PC-3 (cell line): ENCODE measurements around the gene RRAGD. TPM values are rescaled to one million over a fixed set of nuclear protein-coding genes. Genes with fewer than 3 reads are reported as not detected.

Experiments used
- ATAC-seq: fragments of 200-7000 bp; cut with Tn5 transposase; 2 replicates; pipeline ENCODE4 v1.9.1; 2020; ENCODE audit warnings: mild to moderate bottlenecking, moderate library complexity
- BruUV-seq: library from RNA; stranded (reverse); fragments of 400-500 nt; replicated peaks from 2 replicates; lab custom pipeline; 2021; lab: Mats Ljungman, UMichigan
- CTCF ChIA-PET: fragments of 300-600 bp; sonication (Branson Sonifier 250); formaldehyde crosslinking; loops from one replicate; lab custom pipeline; 2022; ENCODE audit warnings: antibody characterized with exemption; lab: Charles Lee
- POLR2A ChIA-PET: fragments of 300-600 bp; sonication (Branson Sonifier 250); formaldehyde crosslinking; loops from one replicate; lab custom pipeline; 2022; ENCODE audit warnings: antibody characterized with exemption; ENCODE audit not compliant: unreplicated experiment; lab: Charles Lee
- DNase-seq: peaks from one replicate; pipeline ENCODE4 v3.0.0-alpha.2; 2015
- H2AFZ ChIP-seq: fragments of 300-600 bp; sonication (generic); 2 replicates; pipeline ENCODE4 v1.6.0; 2016; ENCODE audit warnings: antibody characterized with exemption, low read length
- H3F3A ChIP-seq: fragments of 300-600 bp; sonication (generic); one replicate; pipeline ENCODE4 v1.6.0; 2017; ENCODE audit warnings: antibody characterized with exemption, low read length, control low read depth, mild to moderate bottlenecking; ENCODE audit not compliant: unreplicated experiment
- H3K27ac ChIP-seq: fragments of 300-600 bp; sonication (generic); 2 replicates; pipeline ENCODE4 v1.5.1; 2016; ENCODE audit warnings: mild to moderate bottlenecking, low read length
- H3K27me3 ChIP-seq: fragments of 300-600 bp; sonication (generic); 2 replicates; pipeline ENCODE4 v1.6.1; 2016; ENCODE audit warnings: low read length, mixed read lengths
- H3K36me3 ChIP-seq: fragments of 300-600 bp; sonication (generic); 2 replicates; pipeline ENCODE4 v1.6.1; 2016; ENCODE audit warnings: low read depth, mixed run types, low read length, mixed read lengths
- H3K4me1 ChIP-seq: fragments of 300-600 bp; sonication (generic); 2 replicates; pipeline ENCODE4 v1.5.1; 2016; ENCODE audit warnings: low read length; ENCODE audit not compliant: insufficient read depth
- H3K4me2 ChIP-seq: fragments of 300-600 bp; sonication (generic); 2 replicates; pipeline ENCODE4 v1.6.0; 2016; ENCODE audit warnings: low read length
- H3K4me3 ChIP-seq: fragments of 300-600 bp; sonication (generic); 2 replicates; pipeline ENCODE4 v1.5.1; 2016; ENCODE audit warnings: mild to moderate bottlenecking, low read length, mixed read lengths
- H3K79me2 ChIP-seq: fragments of 300-600 bp; sonication (generic); 2 replicates; pipeline ENCODE4 v1.6.1; 2017; ENCODE audit warnings: low read length, mixed read lengths
- H3K9ac ChIP-seq: fragments of 300-600 bp; sonication (generic); 2 replicates; pipeline ENCODE4 v1.6.0; 2016; ENCODE audit warnings: mild to moderate bottlenecking, low read length
- H3K9me2 ChIP-seq: fragments of 300-600 bp; sonication (generic); replicated peaks from 2 replicates; pipeline ENCODE4 v1.6.1; 2016; ENCODE audit warnings: mixed run types, low read length, mixed read lengths
- H3K9me3 ChIP-seq: fragments of 300-600 bp; sonication (generic); 2 replicates; pipeline ENCODE4 v1.6.1; 2016; ENCODE audit warnings: low read length, mixed read lengths
- H4K20me1 ChIP-seq: fragments of 300-600 bp; sonication (generic); 2 replicates; pipeline ENCODE4 v1.6.1; 2016; ENCODE audit warnings: low read length, mixed read lengths
- CTCF ChIP-seq: fragments of 300-600 bp; sonication (generic); conservative IDR thresholded peaks from 2 replicates; pipeline ENCODE4 v1.5.1; 2017; ENCODE audit warnings: antibody characterized with exemption, low read depth, mild to moderate bottlenecking, low read length
- EZH2 ChIP-seq: fragments of 300-600 bp; sonication (generic); IDR thresholded peaks from one replicate; pipeline ENCODE4 v1.6.1; 2017; ENCODE audit warnings: antibody characterized with exemption, mild to moderate bottlenecking, low read length; ENCODE audit not compliant: unreplicated experiment
- EZH2phosphoT487 ChIP-seq: fragments of 300-600 bp; sonication (generic); IDR thresholded peaks from 2 replicates; pipeline ENCODE4 v1.6.1; 2018; ENCODE audit warnings: mild to moderate bottlenecking, antibody characterized with exemption, low read length, borderline replicate concordance
- intact Hi-C: fragments of 100-400 bp; cut with micrococcal nuclease; formaldehyde crosslinking; loops from 2 replicates; pipeline ENCODE4 v1.9.0; 2023
- total RNA-seq: library from RNA; depleted of rRNA; stranded (reverse); fragments of >200 nt; gene quantifications from 2 replicates; pipeline ENCODE4 v1.2.3, GENCODE V29; 2014

Gene RRAGD
- total RNA-seq, 1 experiment from 2014 or later = 0.62 TPM

GRCh38 chr6:89351671-89352277 lies 60.3 kb downstream of the RRAGD start:
- Histone ChIP-seq H3K79me2 (peaks cover 57% of the 10 kb centered on the region), H2AFZ (peak overlapping the region; percentile 86; the same call in 1 of the 2 replicates), H3K36me3 (no peaks in the 10 kb centered on the region), H3K9ac (peak overlapping the region; percentile 98), H3K4me3 (peak overlapping the region; percentile 87), H3K9me3 (no peaks in the 10 kb centered on the region), H4K20me1 (peaks cover 32% of the 10 kb centered on the region), H3K27me3 (no peaks in the 10 kb centered on the region), H3F3A (no peaks in the 10 kb centered on the region), H3K9me2 (no peaks in the 10 kb centered on the region), H3K4me1 (peaks cover 10% of the 10 kb centered on the region; the same call in 1 of the 2 replicates), H3K4me2 (peak overlapping the region; percentile 92), H3K27ac (peak overlapping the region; percentile 64)
- POLR2A ChIA-PET = interaction anchor here (0.6 to 0.7 kb wide), 2 partner anchors 22 to 130 kb away, joined by 3 read pairs; no protein-coding TSS in a partner anchor
- no peak for TF ChIP-seq EZH2phosphoT487
- TF ChIP-seq EZH2 = no peak
- TF ChIP-seq CTCF = no peak
- BruUV-seq = TSS peak; percentile 65
- intact Hi-C loops = loop anchor here (1.0 to 5.0 kb wide), 2 partner anchors 53 to 109 kb away; no protein-coding TSS in a partner anchor
- DNase-seq (peak; percentile 22), ATAC-seq (no peak)
- CTCF ChIA-PET = no interaction called here

- peak overlapping the region; percentile 87 for H3K4me3 ChIP-seq
- intact Hi-C loops = loop anchor here (5.0 kb wide), 1 partner anchor 108 kb away; no protein-coding TSS in a partner anchor
- peaks cover 68% of the 10 kb centered on the region for H3K79me2 ChIP-seq
- ChIA-PET POLR2A (interaction anchor here (0.6 kb wide), 1 partner anchor 15 kb away, joined by 5 read pairs; no protein-coding TSS in a partner anchor), CTCF (no interaction called here)
- BruUV-seq = no TSS peak
- no peak overlapping the region for H2AFZ ChIP-seq
- H3K27ac ChIP-seq = no peak overlapping the region
- peak overlapping the region; percentile 92 for H3K4me2 ChIP-seq
- no peaks in the 10 kb centered on the region for H3K9me2 ChIP-seq
- peaks cover 10% of the 10 kb centered on the region; the same call in 1 of the 2 replicates for H3K4me1 ChIP-seq
- H3K27me3 ChIP-seq = no peaks in the 10 kb centered on the region
- DNase-seq (no peak), ATAC-seq (no peak)
- H4K20me1 ChIP-seq = peaks cover 32% of the 10 kb centered on the region
- no peaks in the 10 kb centered on the region for H3K9me3 ChIP-seq
- no peaks in the 10 kb centered on the region for H3F3A ChIP-seq
- TF ChIP-seq EZH2 = no peak
- no peak for TF ChIP-seq EZH2phosphoT487
- TF ChIP-seq CTCF = no peak
- no peak overlapping the region for H3K9ac ChIP-seq
- H3K36me3 ChIP-seq = no peaks in the 10 kb centered on the region
Measured at GRCh38 chr6:89350281-89350966, 61.6 kb downstream of the RRAGD start.
